Fibroblast of the aortic adventitia (primary cell): ENCODE results near the gene IGSF3. TPM values are rescaled to one million over a fixed set of nuclear protein-coding genes. Genes with fewer than 3 reads are reported as not detected.
"Not testable (repeated sequence)": the region's sequence is repeated elsewhere in the genome, so short reads cannot be mapped to it uniquely, and the experiment has no call there.

ENCODE experiments used
- DNase-seq: peaks from one replicate; pipeline ENCODE4 v3.0.0-alpha.2; 2010; ENCODE audit warnings: low read depth
- H3K4me3 ChIP-seq: 2 replicates; pipeline ENCODE4 v1.5.1; 2011; ENCODE audit warnings: low read depth, mild to moderate bottlenecking, control low read depth, low read length, moderate library complexity
- CTCF ChIP-seq: IDR thresholded peaks from 2 replicates; pipeline ENCODE4 v1.5.1; 2011; ENCODE audit warnings: mild to moderate bottlenecking, low read length, control low read depth, inconsistent platforms; ENCODE audit not compliant: insufficient read depth
- total RNA-seq: library from RNA; depleted of rRNA; stranded (reverse); fragments of >200 nt; gene quantifications from 2 replicates; pipeline ENCODE4 v1.2.3, GENCODE V29; 2012; ENCODE audit warnings: low replicate concordance

IGSF3 gene
- total RNA-seq, 1 donor: 0.27 TPM

- DNase-seq: no peak
- no peak for TF ChIP-seq CTCF
- no peak overlapping the region for H3K4me3 ChIP-seq
Observed at GRCh38 chr1:116568662-116569380, 98.7 kb downstream of the IGSF3 start.

- H3K4me3 ChIP-seq: no peak overlapping the region
- DNase-seq: no peak
- TF ChIP-seq CTCF: no peak
Observed at GRCh38 chr1:116567790-116568661, 99.5 kb downstream of the IGSF3 start.

GRCh38 chr1:116565222-116565621 lies 102.3 kb downstream of the IGSF3 start:
- no peak for DNase-seq
- H3K4me3 ChIP-seq: no peak overlapping the region
- no peak for TF ChIP-seq CTCF

GRCh38 chr1:116564426-116564825 lies 103.1 kb downstream of the IGSF3 start:
- TF ChIP-seq CTCF: no peak
- no peak for DNase-seq
- H3K4me3 ChIP-seq: no peak overlapping the region

GRCh38 chr1:116562465-116562864 lies 105.1 kb downstream of the IGSF3 start:
- H3K4me3 ChIP-seq, DNase-seq: not testable (repeated sequence)

- DNase-seq: no peak
- H3K4me3 ChIP-seq: no peak overlapping the region
- TF ChIP-seq CTCF: no peak
Observed at GRCh38 chr1:116561563-116561962, 106.0 kb downstream of the IGSF3 start.

GRCh38 chr1:116560704-116561490 lies 106.6 kb downstream of the IGSF3 start:
- DNase-seq: no peak
- no peak for TF ChIP-seq CTCF
- no peak overlapping the region for H3K4me3 ChIP-seq
